PC-3 (cell line): ENCODE data around the gene DENND4B. TPM values are rescaled to one million over a fixed set of nuclear protein-coding genes. Genes with fewer than 3 reads are reported as not detected.

Experiments used
- ATAC-seq: fragments of 200-7000 bp; cut with Tn5 transposase; 2 replicates; pipeline ENCODE4 v1.9.1; 2020; ENCODE audit warnings: mild to moderate bottlenecking, moderate library complexity
- BruUV-seq: library from RNA; stranded (reverse); fragments of 400-500 nt; replicated peaks from 2 replicates; lab custom pipeline; 2021; lab: Mats Ljungman, UMichigan
- CTCF ChIA-PET: fragments of 300-600 bp; sonication (Branson Sonifier 250); formaldehyde crosslinking; loops from one replicate; lab custom pipeline; 2022; ENCODE audit warnings: antibody characterized with exemption; lab: Charles Lee
- POLR2A ChIA-PET: fragments of 300-600 bp; sonication (Branson Sonifier 250); formaldehyde crosslinking; loops from one replicate; lab custom pipeline; 2022; ENCODE audit warnings: antibody characterized with exemption; ENCODE audit not compliant: unreplicated experiment; lab: Charles Lee
- DNase-seq: peaks from one replicate; pipeline ENCODE4 v3.0.0-alpha.2; 2015
- H2AFZ ChIP-seq: fragments of 300-600 bp; sonication (generic); 2 replicates; pipeline ENCODE4 v1.6.0; 2016; ENCODE audit warnings: antibody characterized with exemption, low read length
- H3F3A ChIP-seq: fragments of 300-600 bp; sonication (generic); one replicate; pipeline ENCODE4 v1.6.0; 2017; ENCODE audit warnings: antibody characterized with exemption, low read length, control low read depth, mild to moderate bottlenecking; ENCODE audit not compliant: unreplicated experiment
- H3K27ac ChIP-seq: fragments of 300-600 bp; sonication (generic); 2 replicates; pipeline ENCODE4 v1.5.1; 2016; ENCODE audit warnings: mild to moderate bottlenecking, low read length
- H3K27me3 ChIP-seq: fragments of 300-600 bp; sonication (generic); 2 replicates; pipeline ENCODE4 v1.6.1; 2016; ENCODE audit warnings: low read length, mixed read lengths
- H3K36me3 ChIP-seq: fragments of 300-600 bp; sonication (generic); 2 replicates; pipeline ENCODE4 v1.6.1; 2016; ENCODE audit warnings: low read depth, mixed run types, low read length, mixed read lengths
- H3K4me1 ChIP-seq: fragments of 300-600 bp; sonication (generic); 2 replicates; pipeline ENCODE4 v1.5.1; 2016; ENCODE audit warnings: low read length; ENCODE audit not compliant: insufficient read depth
- H3K4me2 ChIP-seq: fragments of 300-600 bp; sonication (generic); 2 replicates; pipeline ENCODE4 v1.6.0; 2016; ENCODE audit warnings: low read length
- H3K4me3 ChIP-seq: fragments of 300-600 bp; sonication (generic); 2 replicates; pipeline ENCODE4 v1.5.1; 2016; ENCODE audit warnings: mild to moderate bottlenecking, low read length, mixed read lengths
- H3K79me2 ChIP-seq: fragments of 300-600 bp; sonication (generic); 2 replicates; pipeline ENCODE4 v1.6.1; 2017; ENCODE audit warnings: low read length, mixed read lengths
- H3K9ac ChIP-seq: fragments of 300-600 bp; sonication (generic); 2 replicates; pipeline ENCODE4 v1.6.0; 2016; ENCODE audit warnings: mild to moderate bottlenecking, low read length
- H3K9me2 ChIP-seq: fragments of 300-600 bp; sonication (generic); replicated peaks from 2 replicates; pipeline ENCODE4 v1.6.1; 2016; ENCODE audit warnings: mixed run types, low read length, mixed read lengths
- H3K9me3 ChIP-seq: fragments of 300-600 bp; sonication (generic); 2 replicates; pipeline ENCODE4 v1.6.1; 2016; ENCODE audit warnings: low read length, mixed read lengths
- H4K20me1 ChIP-seq: fragments of 300-600 bp; sonication (generic); 2 replicates; pipeline ENCODE4 v1.6.1; 2016; ENCODE audit warnings: low read length, mixed read lengths
- EZH2 ChIP-seq: fragments of 300-600 bp; sonication (generic); IDR thresholded peaks from one replicate; pipeline ENCODE4 v1.6.1; 2017; ENCODE audit warnings: antibody characterized with exemption, mild to moderate bottlenecking, low read length; ENCODE audit not compliant: unreplicated experiment
- EZH2phosphoT487 ChIP-seq: fragments of 300-600 bp; sonication (generic); IDR thresholded peaks from 2 replicates; pipeline ENCODE4 v1.6.1; 2018; ENCODE audit warnings: mild to moderate bottlenecking, antibody characterized with exemption, low read length, borderline replicate concordance
- intact Hi-C: fragments of 100-400 bp; cut with micrococcal nuclease; formaldehyde crosslinking; loops from 2 replicates; pipeline ENCODE4 v1.9.0; 2023
- total RNA-seq: library from RNA; depleted of rRNA; stranded (reverse); fragments of >200 nt; gene quantifications from 2 replicates; pipeline ENCODE4 v1.2.3, GENCODE V29; 2014
- TF ChIP-seq, protein P1 (sequence below): fragments of 300-600 bp; sonication (generic); conservative IDR thresholded peaks from 2 replicates; pipeline ENCODE4 v1.5.1; 2017; ENCODE audit warnings: antibody characterized with exemption, low read depth, mild to moderate bottlenecking, low read length

The DENND4B gene
- total RNA-seq, 1 experiment from 2014 or later, result 27.3 TPM

DNA sequence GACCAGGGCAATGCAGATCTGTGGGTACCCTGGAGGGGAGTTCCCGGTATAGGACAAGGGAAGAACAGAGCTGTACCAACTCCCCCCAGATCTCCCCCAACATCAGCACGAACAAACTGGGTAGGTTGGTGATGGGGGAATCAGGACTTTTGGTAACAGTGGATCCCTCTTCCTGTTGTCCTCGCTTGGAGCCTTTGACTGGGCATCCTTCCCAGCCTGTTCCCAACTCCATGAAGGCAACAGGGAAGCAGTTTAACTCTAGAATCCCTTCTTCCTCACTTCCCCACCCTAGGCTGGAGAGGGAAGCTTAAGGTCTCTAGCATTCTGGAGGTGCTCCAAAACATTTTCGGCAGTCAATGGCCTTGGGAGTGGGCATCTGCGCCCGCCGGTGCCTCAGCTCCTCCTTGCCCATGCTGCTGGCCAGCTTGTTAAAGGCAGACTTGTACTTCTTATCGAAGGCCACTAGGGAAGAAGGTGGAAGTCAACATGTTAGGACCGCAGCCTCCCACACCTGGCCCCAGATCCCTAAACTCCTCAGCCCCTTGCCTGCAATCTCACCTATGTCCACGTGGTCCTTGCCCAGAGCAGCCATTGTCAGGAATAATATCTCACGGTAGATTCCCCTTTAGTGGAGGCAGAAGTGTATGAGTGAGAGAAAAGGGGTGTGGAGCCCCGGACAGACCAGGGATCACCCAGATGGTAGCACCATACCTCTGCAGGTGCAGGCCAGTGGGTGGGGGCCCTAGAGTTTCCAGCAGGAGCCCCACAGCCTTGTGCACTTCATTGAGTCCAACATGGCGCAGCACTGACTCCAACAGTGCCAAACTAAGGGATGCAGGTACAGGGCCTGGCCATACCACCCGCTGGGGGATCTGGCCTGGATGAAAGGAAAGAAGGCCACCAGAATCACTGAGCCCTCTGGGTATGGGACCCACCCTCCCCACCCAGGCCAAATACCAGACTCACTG lies 16.3 kb downstream of the DENND4B start:
- TSS peak; percentile 17 for BruUV-seq
- Histone ChIP-seq H3K9me3 (no peaks in the 10 kb centered on the region), H3K36me3 (peaks cover 4% of the 10 kb centered on the region; the same call in 1 of the 2 replicates), H3K9ac (no peak overlapping the region), H3K27ac (no peak overlapping the region), H3K27me3 (no peaks in the 10 kb centered on the region), H4K20me1 (no peaks in the 10 kb centered on the region), H3K4me1 (no peaks in the 10 kb centered on the region), H3F3A (no peaks in the 10 kb centered on the region), H3K9me2 (no peaks in the 10 kb centered on the region), H3K4me2 (no peak overlapping the region), H3K4me3 (no peak overlapping the region), H3K79me2 (no peaks in the 10 kb centered on the region), H2AFZ (no peak overlapping the region)
- ChIA-PET POLR2A (no interaction called here), CTCF (no interaction called here)
- ATAC-seq, result 0 out of 2 replicates have a peak, but pooled peaks have one; percentile 34
- TF ChIP-seq EZH2phosphoT487, result no peak
- TF ChIP-seq, protein P1, sequence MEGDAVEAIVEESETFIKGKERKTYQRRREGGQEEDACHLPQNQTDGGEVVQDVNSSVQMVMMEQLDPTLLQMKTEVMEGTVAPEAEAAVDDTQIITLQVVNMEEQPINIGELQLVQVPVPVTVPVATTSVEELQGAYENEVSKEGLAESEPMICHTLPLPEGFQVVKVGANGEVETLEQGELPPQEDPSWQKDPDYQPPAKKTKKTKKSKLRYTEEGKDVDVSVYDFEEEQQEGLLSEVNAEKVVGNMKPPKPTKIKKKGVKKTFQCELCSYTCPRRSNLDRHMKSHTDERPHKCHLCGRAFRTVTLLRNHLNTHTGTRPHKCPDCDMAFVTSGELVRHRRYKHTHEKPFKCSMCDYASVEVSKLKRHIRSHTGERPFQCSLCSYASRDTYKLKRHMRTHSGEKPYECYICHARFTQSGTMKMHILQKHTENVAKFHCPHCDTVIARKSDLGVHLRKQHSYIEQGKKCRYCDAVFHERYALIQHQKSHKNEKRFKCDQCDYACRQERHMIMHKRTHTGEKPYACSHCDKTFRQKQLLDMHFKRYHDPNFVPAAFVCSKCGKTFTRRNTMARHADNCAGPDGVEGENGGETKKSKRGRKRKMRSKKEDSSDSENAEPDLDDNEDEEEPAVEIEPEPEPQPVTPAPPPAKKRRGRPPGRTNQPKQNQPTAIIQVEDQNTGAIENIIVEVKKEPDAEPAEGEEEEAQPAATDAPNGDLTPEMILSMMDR, result peak; percentile 15; the same call in 1 of the 2 replicates
- no peak for TF ChIP-seq EZH2
- intact Hi-C loops, result no loop called here
- no peak for DNase-seq

DNA sequence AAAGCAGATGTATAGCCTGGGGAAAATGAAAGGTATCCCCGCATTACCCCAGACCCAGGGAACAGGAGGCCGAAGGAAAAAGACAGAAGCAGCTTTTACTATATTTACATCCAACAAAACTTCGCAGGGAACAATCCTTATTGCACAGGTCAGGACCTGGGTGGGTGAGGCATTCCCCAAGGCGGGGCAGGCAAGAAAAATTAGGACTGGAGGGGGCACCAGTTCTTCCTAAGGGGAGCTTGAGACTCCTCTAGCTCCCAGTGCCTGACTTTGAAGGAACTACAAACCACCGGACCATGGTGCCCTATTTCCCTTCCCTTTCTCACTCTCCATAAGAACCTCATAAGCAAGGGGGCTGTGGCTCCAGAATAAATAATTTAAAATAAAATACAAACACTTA lies 17.1 kb downstream of the DENND4B start:
- intact Hi-C loops, result no loop called here
- Histone ChIP-seq H3K9me2 (no peaks in the 10 kb centered on the region), H3K27me3 (no peaks in the 10 kb centered on the region), H3K4me2 (no peak overlapping the region), H2AFZ (no peak overlapping the region), H4K20me1 (no peaks in the 10 kb centered on the region), H3K79me2 (no peaks in the 10 kb centered on the region), H3K9ac (no peak overlapping the region), H3K4me3 (no peak overlapping the region), H3F3A (no peaks in the 10 kb centered on the region), H3K36me3 (peaks cover 4% of the 10 kb centered on the region; the same call in 1 of the 2 replicates), H3K27ac (no peak overlapping the region), H3K4me1 (peaks cover 2% of the 10 kb centered on the region), H3K9me3 (no peaks in the 10 kb centered on the region)
- ChIA-PET POLR2A (interaction anchor here (0.6 kb wide), 1 partner anchor 11 kb away, joined by 4 read pairs; no protein-coding TSS in a partner anchor), CTCF (no interaction called here)
- ATAC-seq, result no peak
- no TSS peak for BruUV-seq
- no peak for DNase-seq
- no peak for TF ChIP-seq EZH2
- TF ChIP-seq EZH2phosphoT487, result no peak
- TF ChIP-seq, protein P1, result no peak
